ENCODE measurements around the gene CD84.
"Not testable (repeated sequence)": the region's sequence is repeated elsewhere in the genome, so short reads cannot be mapped to it uniquely, and the experiment has no call there.

The CD84 gene

DNA sequence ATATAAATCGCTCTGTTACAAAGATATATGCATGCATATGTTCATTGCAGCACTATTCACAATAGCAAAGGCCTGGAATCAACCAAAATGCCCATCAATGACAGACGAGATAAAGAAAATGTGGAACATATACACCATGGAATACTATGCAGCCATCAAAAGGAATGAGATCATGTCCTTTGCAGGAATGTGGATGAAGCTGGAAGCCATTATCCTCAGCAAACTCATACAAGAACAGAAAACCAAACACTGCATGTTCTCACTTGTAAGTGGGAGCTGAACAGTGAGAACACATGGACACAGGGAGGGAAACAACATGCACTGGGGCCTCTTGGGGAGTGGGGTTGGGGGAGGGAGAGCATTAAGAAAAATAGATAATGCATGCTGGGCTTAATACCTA is 61.8 kb downstream of the CD84 start:
- not testable (repeated sequence) for H3K36me3 ChIP-seq (ENCODE audit: control insufficient read depth in 1 of 2, insufficient read depth in 2 of 2, low read depth in 1 of 2, low read length in 2 of 2); H3K4ac ChIP-seq (ENCODE audit: low read depth in 1 of 2, low read length in 2 of 2); H2AFZ ChIP-seq (ENCODE audit: low read depth, low read length); H3K23ac ChIP-seq (ENCODE audit: low read length in 2 of 2); H2AK5ac ChIP-seq (ENCODE audit: low read length, severe bottlenecking); H3K79me1 ChIP-seq (replicated peaks; ENCODE audit: low read length, poor library complexity, severe bottlenecking); H3K4me1 ChIP-seq (ENCODE audit: control insufficient read depth, insufficient read depth, low read depth, low read length); H3K4me3 ChIP-seq (ENCODE audit: insufficient read depth in 1 of 2, low read depth in 1 of 2, low read length in 2 of 2); H3K27ac ChIP-seq (ENCODE audit: low read length, poor library complexity, severe bottlenecking); H3K9ac ChIP-seq (ENCODE audit: low read length); H4K91ac ChIP-seq (ENCODE audit: low read length); H2BK15ac ChIP-seq (ENCODE audit: low read depth, poor library complexity, severe bottlenecking); H3K18ac ChIP-seq (ENCODE audit: low read depth in 1 of 2, low read length in 2 of 2); H3K4me2 ChIP-seq (ENCODE audit: low read length, poor library complexity, severe bottlenecking); H3K9me3 ChIP-seq (ENCODE audit: control insufficient read depth, low read length); H4K8ac ChIP-seq (ENCODE audit: low read length); H2BK120ac ChIP-seq (ENCODE audit: low read depth, low read length); H3K27me3 ChIP-seq (ENCODE audit: control insufficient read depth in 1 of 2, insufficient read depth in 1 of 2, low read length in 2 of 2); DNase-seq; H2BK12ac ChIP-seq (ENCODE audit: low read length in 2 of 2); H2BK5ac ChIP-seq (ENCODE audit: low read depth, low read length, poor library complexity, severe bottlenecking); H3K14ac ChIP-seq (ENCODE audit: low read length in 2 of 2)
- 40% methylated on average over 1 of the region's 2 CpGs for WGBS

- H3K79me1 ChIP-seq (replicated peaks; ENCODE audit: low read length, poor library complexity, severe bottlenecking); H3K9ac ChIP-seq (ENCODE audit: low read length); H4K8ac ChIP-seq (ENCODE audit: low read length); H3K9me3 ChIP-seq (ENCODE audit: control insufficient read depth, low read length); H3K4me2 ChIP-seq (ENCODE audit: low read length, poor library complexity, severe bottlenecking); H3K36me3 ChIP-seq (ENCODE audit: control insufficient read depth in 1 of 2, insufficient read depth in 2 of 2, low read depth in 1 of 2, low read length in 2 of 2); H2BK5ac ChIP-seq (ENCODE audit: low read depth, low read length, poor library complexity, severe bottlenecking); H4K91ac ChIP-seq (ENCODE audit: low read length); H3K4me3 ChIP-seq (ENCODE audit: insufficient read depth in 1 of 2, low read depth in 1 of 2, low read length in 2 of 2); H2BK12ac ChIP-seq (ENCODE audit: low read length in 2 of 2); H2AFZ ChIP-seq (ENCODE audit: low read depth, low read length); H3K4ac ChIP-seq (ENCODE audit: low read depth in 1 of 2, low read length in 2 of 2); H3K27ac ChIP-seq (ENCODE audit: low read length, poor library complexity, severe bottlenecking); H3K23ac ChIP-seq (ENCODE audit: low read length in 2 of 2); H3K27me3 ChIP-seq (ENCODE audit: control insufficient read depth in 1 of 2, insufficient read depth in 1 of 2, low read length in 2 of 2); H2AK5ac ChIP-seq (ENCODE audit: low read length, severe bottlenecking); H3K4me1 ChIP-seq (ENCODE audit: control insufficient read depth, insufficient read depth, low read depth, low read length); DNase-seq; H2BK120ac ChIP-seq (ENCODE audit: low read depth, low read length); H2BK15ac ChIP-seq (ENCODE audit: low read depth, poor library complexity, severe bottlenecking); H3K18ac ChIP-seq (ENCODE audit: low read depth in 1 of 2, low read length in 2 of 2); H3K14ac ChIP-seq (ENCODE audit: low read length in 2 of 2): not testable (repeated sequence)
- 47% methylated on average over 1 of the region's 1 CpG for WGBS
Observed at GRCh38 chr1:160515908-160516307, 63.4 kb downstream of the CD84 start.

GRCh38 chr1:160504651-160505050 is 74.6 kb downstream of the CD84 start:
- Histone ChIP-seq H3K4ac (ENCODE audit: low read depth in 1 of 2, low read length in 2 of 2) (no peak overlapping the region), H2BK15ac (ENCODE audit: low read depth, poor library complexity, severe bottlenecking) (no peak overlapping the region), H3K36me3 (ENCODE audit: control insufficient read depth in 1 of 2, insufficient read depth in 2 of 2, low read depth in 1 of 2, low read length in 2 of 2) (no peaks in the 10 kb centered on the region), H3K23ac (ENCODE audit: low read length in 2 of 2) (no peak overlapping the region), H2AFZ (ENCODE audit: low read depth, low read length) (no peak overlapping the region), H3K9ac (ENCODE audit: low read length) (no peak overlapping the region), H3K27me3 (ENCODE audit: control insufficient read depth in 1 of 2, insufficient read depth in 1 of 2, low read length in 2 of 2) (peaks cover 0 to 5% of the 10 kb centered on the region in 2 experiments), H3K9me3 (ENCODE audit: control insufficient read depth, low read length) (peaks cover 18% of the 10 kb centered on the region), H4K8ac (ENCODE audit: low read length) (no peak overlapping the region), H3K4me3 (ENCODE audit: insufficient read depth in 1 of 2, low read depth in 1 of 2, low read length in 2 of 2) (no peak overlapping the region), H3K4me1 (ENCODE audit: control insufficient read depth, insufficient read depth, low read depth, low read length) (no peaks in the 10 kb centered on the region), H3K27ac (ENCODE audit: low read length, poor library complexity, severe bottlenecking) (no peak overlapping the region), H2BK12ac (ENCODE audit: low read length in 2 of 2) (no peak overlapping the region), H3K79me1 (replicated peaks; ENCODE audit: low read length, poor library complexity, severe bottlenecking) (no peaks in the 10 kb centered on the region), H2BK5ac (ENCODE audit: low read depth, low read length, poor library complexity, severe bottlenecking) (no peak overlapping the region), H3K14ac (ENCODE audit: low read length in 2 of 2) (no peak overlapping the region), H2BK120ac (ENCODE audit: low read depth, low read length) (no peak overlapping the region), H2AK5ac (ENCODE audit: low read length, severe bottlenecking) (no peak overlapping the region), H3K4me2 (ENCODE audit: low read length, poor library complexity, severe bottlenecking) (no peak overlapping the region), H4K91ac (ENCODE audit: low read length) (no peak overlapping the region), H3K18ac (ENCODE audit: low read depth in 1 of 2, low read length in 2 of 2) (no peak overlapping the region)
- no peak for DNase-seq
- 56% methylated on average over 1 of the region's 2 CpGs for WGBS

- Histone ChIP-seq H3K18ac (ENCODE audit: low read depth in 1 of 2, low read length in 2 of 2) (no peak overlapping the region), H2AK5ac (ENCODE audit: low read length, severe bottlenecking) (no peak overlapping the region), H3K9me3 (ENCODE audit: control insufficient read depth, low read length) (peaks cover 18% of the 10 kb centered on the region), H2BK15ac (ENCODE audit: low read depth, poor library complexity, severe bottlenecking) (no peak overlapping the region), H3K4me3 (ENCODE audit: insufficient read depth in 1 of 2, low read depth in 1 of 2, low read length in 2 of 2) (no peak overlapping the region), H3K36me3 (ENCODE audit: control insufficient read depth in 1 of 2, insufficient read depth in 2 of 2, low read depth in 1 of 2, low read length in 2 of 2) (no peaks in the 10 kb centered on the region), H3K23ac (ENCODE audit: low read length in 2 of 2) (no peak overlapping the region), H3K27ac (ENCODE audit: low read length, poor library complexity, severe bottlenecking) (no peak overlapping the region), H3K79me1 (replicated peaks; ENCODE audit: low read length, poor library complexity, severe bottlenecking) (no peaks in the 10 kb centered on the region), H4K91ac (ENCODE audit: low read length) (no peak overlapping the region), H3K4ac (ENCODE audit: low read depth in 1 of 2, low read length in 2 of 2) (no peak overlapping the region), H3K14ac (ENCODE audit: low read length in 2 of 2) (no peak overlapping the region), H3K4me1 (ENCODE audit: control insufficient read depth, insufficient read depth, low read depth, low read length) (no peaks in the 10 kb centered on the region), H3K27me3 (ENCODE audit: control insufficient read depth in 1 of 2, insufficient read depth in 1 of 2, low read length in 2 of 2) (peaks cover 0 to 5% of the 10 kb centered on the region in 2 experiments), H3K9ac (ENCODE audit: low read length) (no peak overlapping the region), H3K4me2 (ENCODE audit: low read length, poor library complexity, severe bottlenecking) (no peak overlapping the region), H2AFZ (ENCODE audit: low read depth, low read length) (no peak overlapping the region), H2BK12ac (ENCODE audit: low read length in 2 of 2) (no peak overlapping the region), H2BK120ac (ENCODE audit: low read depth, low read length) (no peak overlapping the region), H4K8ac (ENCODE audit: low read length) (no peak overlapping the region), H2BK5ac (ENCODE audit: low read depth, low read length, poor library complexity, severe bottlenecking) (no peak overlapping the region)
- 89% methylated on average over 3 of the region's 6 CpGs for WGBS
- no peak for DNase-seq
Observed at GRCh38 chr1:160503087-160503486, 76.2 kb downstream of the CD84 start.
